ENCODE data around the gene LRRC70.

LRRC70 gene

DNA sequence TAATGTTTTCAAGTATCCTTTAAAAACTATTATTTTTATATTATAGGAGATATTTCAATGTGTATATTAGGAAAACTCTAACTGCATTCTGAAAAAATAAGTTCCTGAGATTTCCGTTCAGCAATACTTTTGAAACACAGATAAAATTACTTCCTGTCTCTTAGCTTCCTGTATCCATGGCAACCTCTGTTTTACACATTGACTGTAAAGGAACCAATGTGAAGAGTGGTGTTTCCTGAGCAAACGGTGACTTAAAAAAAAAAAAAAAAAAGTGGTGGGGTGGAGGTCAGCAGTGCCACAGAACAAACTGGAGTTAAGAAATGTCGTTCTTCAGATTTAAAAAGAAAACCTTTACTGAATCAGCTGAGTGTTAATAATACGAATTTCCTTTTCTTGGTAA is at the start of gene LRRC70:
LRRC70 (plus strand) TSS at position 280 of the 400 bp plus-strand sequence. CDS start 620 bp downstream, outside the sequence.
- no peaks in the 10 kb centered on the region for H3K9me3 Mint-ChIP-seq
- peaks cover 31% of the 10 kb centered on the region for H3K36me3 Mint-ChIP-seq (ENCODE audit: low read depth)
- H3K4me3 Mint-ChIP-seq = peak within 1 kb of the TSS; percentile 61
- DNase-seq = no peak
- H3K4me1 Mint-ChIP-seq (ENCODE audit: low read depth) = peaks cover 62% of the 10 kb centered on the region
- H3K27ac Mint-ChIP-seq = peak within 1 kb of the TSS; percentile 84
- H3K27me3 Mint-ChIP-seq = no peaks in the 10 kb centered on the region

- Mint-ChIP-seq H3K9me3 (peaks cover 3% of the 10 kb centered on the region), H3K4me3 (no peak overlapping the region), H3K4me1 (ENCODE audit: low read depth) (peaks cover 7% of the 10 kb centered on the region), H3K36me3 (ENCODE audit: low read depth) (peaks cover 52% of the 10 kb centered on the region), H3K27me3 (no peaks in the 10 kb centered on the region), H3K27ac (no peak overlapping the region)
- no peak for DNase-seq
Observed at GRCh38 chr5:62533597-62533996, 45.0 kb upstream of the LRRC70 start.

GRCh38 chr5:62534461-62535236 is 44.0 kb upstream of the LRRC70 start:
- Mint-ChIP-seq H3K4me3 (no peak overlapping the region), H3K27ac (no peak overlapping the region), H3K36me3 (ENCODE audit: low read depth) (peaks cover 59% of the 10 kb centered on the region), H3K9me3 (peaks cover 3% of the 10 kb centered on the region), H3K27me3 (no peaks in the 10 kb centered on the region), H3K4me1 (ENCODE audit: low read depth) (peaks cover 14% of the 10 kb centered on the region)
- DNase-seq = no peak

GRCh38 chr5:62536232-62536631 is 42.4 kb upstream of the LRRC70 start:
- peaks cover 54% of the 10 kb centered on the region for H3K36me3 Mint-ChIP-seq (ENCODE audit: low read depth)
- no peaks in the 10 kb centered on the region for H3K27me3 Mint-ChIP-seq
- H3K9me3 Mint-ChIP-seq = peaks cover 3% of the 10 kb centered on the region
- no peak for DNase-seq
- no peak overlapping the region for H3K4me3 Mint-ChIP-seq
- no peak overlapping the region for H3K27ac Mint-ChIP-seq
- H3K4me1 Mint-ChIP-seq (ENCODE audit: low read depth) = peaks cover 17% of the 10 kb centered on the region

GRCh38 chr5:62536783-62537182 is 41.8 kb upstream of the LRRC70 start:
- Mint-ChIP-seq H3K4me1 (ENCODE audit: low read depth) (peaks cover 17% of the 10 kb centered on the region), H3K36me3 (ENCODE audit: low read depth) (peaks cover 51% of the 10 kb centered on the region), H3K27ac (no peak overlapping the region), H3K4me3 (no peak overlapping the region), H3K27me3 (no peaks in the 10 kb centered on the region), H3K9me3 (peaks cover 3% of the 10 kb centered on the region)
- no peak for DNase-seq

- Mint-ChIP-seq H3K36me3 (ENCODE audit: low read depth) (peaks cover 51% of the 10 kb centered on the region), H3K4me3 (no peak overlapping the region), H3K27me3 (no peaks in the 10 kb centered on the region), H3K4me1 (ENCODE audit: low read depth) (peaks cover 17% of the 10 kb centered on the region), H3K27ac (peak overlapping the region; percentile 89), H3K9me3 (peaks cover 3% of the 10 kb centered on the region)
- DNase-seq = no peak
Observed at GRCh38 chr5:62538017-62538942, 40.3 kb upstream of the LRRC70 start.

DNA sequence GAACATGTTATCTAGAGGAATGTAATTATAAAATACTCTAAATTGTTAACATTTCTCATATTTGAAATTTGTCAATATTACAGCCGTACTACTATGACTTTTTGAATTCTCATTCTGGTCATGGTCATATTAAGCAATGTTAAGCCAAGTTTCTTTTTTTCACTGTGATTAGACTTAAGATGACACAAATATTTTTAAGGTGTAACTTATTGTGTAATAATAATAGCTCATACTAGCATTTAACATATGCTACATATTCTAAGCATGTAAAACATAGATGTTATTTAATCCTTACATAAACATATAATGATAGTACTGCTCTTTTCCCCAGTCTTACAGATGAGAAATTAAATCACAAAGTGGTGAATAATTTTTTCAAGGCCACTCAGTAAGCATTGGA is 35.9 kb upstream of the LRRC70 start:
- no peak for DNase-seq
- H3K27me3 Mint-ChIP-seq = no peaks in the 10 kb centered on the region
- no peak overlapping the region for H3K27ac Mint-ChIP-seq
- H3K4me1 Mint-ChIP-seq (ENCODE audit: low read depth) = peaks cover 17% of the 10 kb centered on the region
- peaks cover 8% of the 10 kb centered on the region for H3K9me3 Mint-ChIP-seq
- peaks cover 71% of the 10 kb centered on the region for H3K36me3 Mint-ChIP-seq (ENCODE audit: low read depth)
- no peak overlapping the region for H3K4me3 Mint-ChIP-seq

- no peak overlapping the region for H3K4me3 Mint-ChIP-seq
- no peak overlapping the region for H3K27ac Mint-ChIP-seq
- no peaks in the 10 kb centered on the region for H3K27me3 Mint-ChIP-seq
Observed at GRCh38 chr5:62547945-62548630, 30.5 kb upstream of the LRRC70 start.

DNA sequence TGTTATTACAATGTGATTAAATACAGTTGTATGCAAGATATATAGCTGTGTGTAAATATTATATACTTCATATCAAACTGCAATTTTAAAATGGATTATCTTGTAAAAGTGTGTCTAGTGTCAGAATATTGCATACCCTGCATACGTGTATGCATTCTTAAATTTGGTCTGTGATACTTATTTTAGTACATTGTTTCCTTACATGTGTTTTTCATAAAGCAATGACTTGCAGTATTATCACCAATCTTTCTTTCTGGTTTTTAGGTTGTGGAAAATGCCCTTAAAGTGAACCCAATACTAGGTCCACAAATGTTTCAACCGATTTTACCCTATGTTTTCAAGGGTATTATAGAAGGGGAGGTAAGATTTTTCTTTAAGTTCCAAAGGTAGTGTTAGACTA is 28.5 kb upstream of the LRRC70 start:
- DNase-seq = no peak
- H3K4me3 Mint-ChIP-seq = no peak overlapping the region
- H3K4me1 Mint-ChIP-seq (ENCODE audit: low read depth) = no peaks in the 10 kb centered on the region
- no peak overlapping the region for H3K27ac Mint-ChIP-seq
- no peaks in the 10 kb centered on the region for H3K27me3 Mint-ChIP-seq
- peaks cover 60% of the 10 kb centered on the region for H3K36me3 Mint-ChIP-seq (ENCODE audit: low read depth)
- H3K9me3 Mint-ChIP-seq = no peaks in the 10 kb centered on the region

More at GRCh38 chr5:62547945-62548630, 30.5 kb upstream of the LRRC70 start:
- no peaks in the 10 kb centered on the region for H3K4me1 Mint-ChIP-seq (ENCODE audit: low read depth)
- H3K9me3 Mint-ChIP-seq = peaks cover 5% of the 10 kb centered on the region
- no peak for DNase-seq
- H3K36me3 Mint-ChIP-seq (ENCODE audit: low read depth) = peaks cover 64% of the 10 kb centered on the region

- Mint-ChIP-seq H3K9me3 (no peaks in the 10 kb centered on the region), H3K27ac (no peak overlapping the region), H3K36me3 (ENCODE audit: low read depth) (peaks cover 66% of the 10 kb centered on the region), H3K4me3 (no peak overlapping the region), H3K27me3 (no peaks in the 10 kb centered on the region), H3K4me1 (ENCODE audit: low read depth) (no peaks in the 10 kb centered on the region)
- DNase-seq = no peak
Observed at GRCh38 chr5:62555930-62556329, 22.7 kb upstream of the LRRC70 start.

- Mint-ChIP-seq H3K4me3 (no peak overlapping the region), H3K4me1 (ENCODE audit: low read depth) (no peaks in the 10 kb centered on the region), H3K9me3 (no peaks in the 10 kb centered on the region), H3K36me3 (ENCODE audit: low read depth) (peaks cover 70% of the 10 kb centered on the region), H3K27ac (no peak overlapping the region), H3K27me3 (no peaks in the 10 kb centered on the region)
- no peak for DNase-seq
Observed at GRCh38 chr5:62558941-62559340, 19.7 kb upstream of the LRRC70 start.

DNA sequence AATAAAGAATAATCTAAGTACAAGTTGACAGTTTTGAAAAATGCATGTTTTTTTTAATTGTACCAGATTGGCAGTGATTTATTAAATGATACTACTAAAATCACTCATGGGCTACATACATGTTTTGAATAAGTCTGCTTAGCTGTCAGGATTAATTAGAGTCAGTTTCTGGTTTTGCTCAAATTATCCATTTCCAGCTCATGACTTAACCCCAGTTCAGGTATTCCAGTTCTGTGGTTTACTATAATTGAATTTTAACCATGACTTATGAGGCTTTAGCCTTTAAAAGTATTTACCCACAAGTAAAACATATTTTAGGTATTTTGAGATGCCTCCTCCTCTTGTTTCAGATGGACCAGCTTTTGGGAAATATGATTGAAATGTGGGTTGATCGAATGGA is 17.8 kb upstream of the LRRC70 start:
- H3K4me3 Mint-ChIP-seq = no peak overlapping the region
- H3K9me3 Mint-ChIP-seq = peaks cover 7% of the 10 kb centered on the region
- H3K27me3 Mint-ChIP-seq = no peaks in the 10 kb centered on the region
- no peak for DNase-seq
- H3K36me3 Mint-ChIP-seq (ENCODE audit: low read depth) = peaks cover 76% of the 10 kb centered on the region
- H3K4me1 Mint-ChIP-seq (ENCODE audit: low read depth) = no peaks in the 10 kb centered on the region
- H3K27ac Mint-ChIP-seq = no peak overlapping the region

- H3K36me3 Mint-ChIP-seq (ENCODE audit: low read depth) = peaks cover 80% of the 10 kb centered on the region
- H3K4me3 Mint-ChIP-seq = no peak overlapping the region
- peaks cover 10% of the 10 kb centered on the region for H3K9me3 Mint-ChIP-seq
- no peaks in the 10 kb centered on the region for H3K27me3 Mint-ChIP-seq
- no peaks in the 10 kb centered on the region for H3K4me1 Mint-ChIP-seq (ENCODE audit: low read depth)
- no peak overlapping the region for H3K27ac Mint-ChIP-seq
- no peak for DNase-seq
Observed at GRCh38 chr5:62561896-62562295, 16.7 kb upstream of the LRRC70 start.

GRCh38 chr5:62562867-62563266 is 15.8 kb upstream of the LRRC70 start:
- DNase-seq = no peak
- Mint-ChIP-seq H3K27me3 (no peaks in the 10 kb centered on the region), H3K4me1 (ENCODE audit: low read depth) (no peaks in the 10 kb centered on the region), H3K9me3 (peaks cover 14% of the 10 kb centered on the region), H3K36me3 (ENCODE audit: low read depth) (peaks cover 81% of the 10 kb centered on the region), H3K27ac (no peak overlapping the region), H3K4me3 (no peak overlapping the region)
